Measurements from ENCODE around the gene H19.

The H19 gene

GRCh38 chr11:1982873-1983600 lies 14.6 kb downstream of the H19 start:
- DNase-seq (ENCODE audit: low spot score), result no peak

DNA sequence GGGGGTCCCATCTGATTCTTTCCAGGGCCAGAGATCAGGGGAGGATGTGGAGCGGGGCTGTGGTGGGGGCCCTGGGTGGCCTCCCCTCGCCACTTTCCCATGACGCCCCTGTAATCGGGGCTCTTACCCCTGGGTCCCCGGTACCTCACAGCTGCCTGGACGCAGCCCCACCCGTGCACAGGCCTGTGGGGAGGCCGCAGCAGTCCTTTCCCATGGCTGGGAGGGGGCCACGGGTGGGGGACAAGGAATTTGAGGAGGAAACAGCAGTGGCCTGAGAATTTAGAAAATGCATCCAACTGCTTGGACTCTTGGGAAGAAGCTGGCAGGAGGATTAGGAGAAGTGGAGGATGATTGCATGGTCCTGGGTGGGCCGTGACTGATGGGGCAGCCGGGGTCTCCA lies 18.0 kb downstream of the H19 start:
- no peak for DNase-seq (ENCODE audit: low spot score)

- no peak for DNase-seq (ENCODE audit: low spot score)
Observed at GRCh38 chr11:1978720-1979473, 18.7 kb downstream of the H19 start.

DNA sequence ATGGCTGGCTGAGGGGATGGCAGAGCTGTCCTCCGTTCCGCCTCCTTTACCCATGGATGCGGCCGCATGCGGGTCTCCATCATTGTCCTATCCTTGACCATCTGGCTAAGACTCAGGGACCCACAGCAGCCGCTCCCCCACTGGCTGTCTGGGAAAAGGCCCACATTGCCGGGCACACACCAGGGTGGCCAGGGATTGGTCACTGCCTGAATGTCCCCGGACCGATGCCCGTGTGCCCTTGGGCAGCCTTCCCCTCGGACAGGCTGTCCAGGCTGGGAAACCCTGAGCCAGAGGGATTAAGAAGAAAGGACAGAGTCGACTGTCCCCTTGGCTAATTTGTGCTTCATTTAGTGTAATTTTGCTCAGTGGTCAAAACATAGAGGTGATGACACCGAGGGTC lies 22.5 kb downstream of the H19 start:
- no peak for DNase-seq (ENCODE audit: low spot score)

- no peak for DNase-seq (ENCODE audit: low spot score)
Observed at GRCh38 chr11:1970956-1971355, 26.7 kb downstream of the H19 start.

- DNase-seq (ENCODE audit: low spot score), result no peak
Observed at GRCh38 chr11:1969776-1970175, 27.9 kb downstream of the H19 start.

DNA sequence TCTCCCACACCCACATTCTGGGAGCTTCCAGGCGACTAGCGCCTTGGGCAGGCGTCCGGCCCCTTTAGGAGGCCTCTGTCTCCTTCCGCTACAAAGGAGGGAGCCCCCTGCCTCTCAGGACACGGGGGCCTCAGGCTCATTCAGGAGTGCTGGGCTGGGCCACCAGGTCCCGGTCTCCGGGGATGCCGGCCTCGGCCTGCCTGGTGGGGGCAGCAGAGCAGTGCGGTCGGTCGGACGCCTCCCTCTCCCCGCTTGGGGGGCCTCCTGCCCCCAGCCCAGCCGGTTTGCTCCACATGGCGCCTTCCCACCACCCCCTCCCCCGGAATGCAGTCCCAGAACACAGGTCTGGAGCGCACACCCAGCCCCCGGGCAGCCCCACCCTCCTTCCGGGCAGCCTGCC lies 28.6 kb downstream of the H19 start:
- DNase-seq (ENCODE audit: low spot score), result no peak

- DNase-seq (ENCODE audit: low spot score), result no peak
Observed at GRCh38 chr11:1968454-1969002, 29.1 kb downstream of the H19 start.

DNA sequence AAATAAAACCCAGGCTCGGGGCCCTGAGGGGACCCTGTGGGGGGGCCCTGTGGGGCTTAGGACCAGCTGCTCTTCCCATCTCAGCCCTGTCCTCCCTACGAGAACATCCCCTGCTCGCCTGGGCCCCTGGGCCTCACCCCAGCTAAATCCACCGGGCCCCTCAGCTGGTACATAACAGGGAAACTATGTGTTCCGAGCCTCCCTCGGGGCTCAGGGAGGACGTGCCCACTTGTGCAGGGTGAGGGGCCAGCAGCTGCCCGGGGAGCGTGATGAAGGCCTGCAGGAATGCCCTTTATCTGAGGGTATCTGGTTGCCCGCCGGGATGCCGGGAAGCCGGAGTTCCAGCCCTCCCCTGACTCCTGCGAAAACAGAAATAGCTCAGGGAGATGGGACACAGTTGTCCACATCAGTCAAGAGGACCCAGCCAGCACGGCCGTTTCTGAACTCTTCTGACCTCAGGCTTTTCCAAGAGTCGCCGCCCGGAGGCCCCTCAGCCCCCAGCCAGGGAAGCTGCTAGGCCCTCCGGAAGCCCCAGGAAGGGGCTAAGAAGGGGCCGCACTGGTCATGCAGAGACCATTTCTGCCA lies 29.9 kb downstream of the H19 start:
- DNase-seq (ENCODE audit: low spot score), result no peak

DNA sequence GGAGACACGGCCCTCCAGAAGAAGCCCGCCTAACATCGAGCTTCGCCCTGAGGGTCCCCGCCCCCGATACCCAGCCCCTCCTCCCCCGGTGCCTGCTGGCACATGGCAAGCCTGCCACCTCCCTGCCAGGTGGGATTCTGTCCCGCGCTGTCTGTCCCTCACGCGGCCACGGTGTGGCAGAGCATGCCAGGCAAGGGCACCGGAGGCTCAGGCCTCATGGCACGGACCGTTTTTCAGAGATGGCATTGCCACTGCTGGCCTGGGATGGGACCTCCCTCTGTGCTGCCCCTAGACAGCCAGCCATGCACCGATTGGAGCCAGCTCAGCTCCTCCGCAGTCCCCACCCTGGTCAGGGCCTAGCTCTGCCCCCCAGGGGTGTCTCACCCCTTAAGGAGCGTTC lies 31.1 kb downstream of the H19 start:
- DNase-seq (ENCODE audit: low spot score), result no peak

DNA sequence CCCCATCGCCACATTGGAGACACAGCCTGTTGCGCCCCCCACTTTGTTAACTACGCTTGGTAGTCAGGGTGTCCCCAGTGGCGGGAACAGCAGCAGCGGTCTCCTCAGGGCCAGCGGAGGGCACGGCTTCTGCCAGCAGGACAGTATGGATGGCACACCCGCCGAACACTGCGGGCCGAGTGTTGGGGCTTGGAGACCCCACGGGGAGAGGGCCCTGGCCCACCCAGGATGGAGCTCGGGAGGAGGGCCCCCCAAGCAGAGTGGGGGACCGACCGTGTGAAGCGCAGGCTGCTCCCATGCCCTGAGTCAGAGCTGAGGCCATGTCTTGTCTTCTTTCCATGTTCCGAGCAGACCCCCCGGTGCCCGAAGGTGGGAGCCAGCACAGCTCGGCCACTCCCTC lies 32.7 kb downstream of the H19 start:
- no peak for DNase-seq (ENCODE audit: low spot score)

DNA sequence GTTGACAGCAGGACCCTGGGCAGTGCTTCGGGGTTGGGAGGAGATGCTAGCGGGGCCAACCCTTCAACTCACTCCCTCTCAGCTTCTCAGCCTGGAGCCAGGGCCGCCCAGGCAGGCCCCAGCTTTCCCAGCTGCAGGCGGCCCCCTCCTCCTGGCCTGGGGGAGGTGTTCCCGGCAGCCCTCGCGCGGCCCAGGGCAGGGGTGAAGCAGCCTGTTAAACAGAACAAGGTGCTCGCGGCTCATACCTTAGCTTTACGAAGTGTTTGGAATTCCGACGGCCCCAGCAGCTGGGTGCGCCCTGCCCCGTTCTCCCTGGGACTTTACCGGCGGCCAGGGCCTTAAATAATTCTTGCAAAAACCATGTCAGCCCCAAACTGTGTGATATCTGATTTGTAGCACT lies 33.3 kb downstream of the H19 start:
- no peak for DNase-seq (ENCODE audit: low spot score)

- DNase-seq (ENCODE audit: low spot score), result no peak
Observed at GRCh38 chr11:1963864-1964263, 33.8 kb downstream of the H19 start.

GRCh38 chr11:1959786-1960185 lies 37.9 kb downstream of the H19 start:
- no peak for DNase-seq (ENCODE audit: low spot score)

GRCh38 chr11:1958367-1958766 lies 39.3 kb downstream of the H19 start:
- no peak for DNase-seq (ENCODE audit: low spot score)

- no peak for DNase-seq (ENCODE audit: low spot score)
Observed at GRCh38 chr11:1953489-1954266, 44.0 kb downstream of the H19 start.

DNA sequence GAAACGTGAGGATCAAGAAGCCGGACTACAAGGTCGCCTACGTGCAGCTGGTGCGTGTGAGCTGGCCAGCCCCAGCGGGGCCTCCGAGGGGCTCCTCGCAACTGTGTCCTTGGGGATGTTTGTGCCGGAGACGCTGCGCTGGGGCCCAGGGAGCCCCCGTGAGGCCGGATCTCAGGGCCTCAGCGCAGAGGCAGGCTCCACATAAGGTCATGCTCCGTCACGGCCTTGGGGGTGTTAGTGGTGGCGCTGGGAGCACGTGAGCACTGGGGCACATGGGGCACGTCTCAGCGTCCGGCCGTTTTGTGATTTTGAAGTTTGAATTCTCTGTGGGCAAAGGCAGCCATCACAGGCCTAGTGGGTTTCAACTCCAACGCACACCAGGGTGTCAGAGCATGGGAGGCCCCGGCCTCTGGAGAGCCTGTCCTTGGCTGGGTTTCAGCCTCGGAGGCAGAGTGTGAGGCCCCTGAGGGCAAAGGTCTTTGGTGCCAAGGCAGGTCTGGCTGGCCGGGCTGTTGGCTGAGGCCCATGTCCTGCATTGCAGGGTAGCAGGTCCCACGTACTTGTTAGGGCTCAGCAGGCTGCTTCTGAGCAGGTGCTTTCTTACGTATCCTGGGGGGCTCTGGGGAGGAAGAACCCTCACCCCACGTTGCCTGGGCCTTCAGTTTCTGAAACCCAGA lies 44.7 kb downstream of the H19 start:
- no peak for DNase-seq (ENCODE audit: low spot score)

DNA sequence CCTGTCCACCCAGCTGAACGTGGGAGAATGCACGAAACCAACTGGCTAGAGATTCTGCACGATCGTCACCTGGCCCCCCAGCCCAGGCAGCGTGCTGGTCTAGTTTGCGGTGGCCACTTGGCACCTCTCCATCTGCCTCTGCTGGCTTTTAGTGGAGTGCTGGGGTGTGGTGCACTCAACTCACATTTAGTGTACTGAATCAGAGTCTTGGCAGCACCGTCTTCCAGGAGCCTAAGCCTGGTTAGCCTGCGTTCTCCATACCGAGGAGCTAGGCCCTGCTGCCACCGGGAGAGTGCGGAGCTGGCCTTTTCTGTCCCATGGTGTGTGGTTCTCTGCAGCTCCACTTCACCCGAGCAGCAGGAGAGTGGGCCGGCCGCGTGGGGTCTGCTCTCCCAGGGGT lies 47.7 kb downstream of the H19 start:
- no peak for DNase-seq (ENCODE audit: low spot score)

DNA sequence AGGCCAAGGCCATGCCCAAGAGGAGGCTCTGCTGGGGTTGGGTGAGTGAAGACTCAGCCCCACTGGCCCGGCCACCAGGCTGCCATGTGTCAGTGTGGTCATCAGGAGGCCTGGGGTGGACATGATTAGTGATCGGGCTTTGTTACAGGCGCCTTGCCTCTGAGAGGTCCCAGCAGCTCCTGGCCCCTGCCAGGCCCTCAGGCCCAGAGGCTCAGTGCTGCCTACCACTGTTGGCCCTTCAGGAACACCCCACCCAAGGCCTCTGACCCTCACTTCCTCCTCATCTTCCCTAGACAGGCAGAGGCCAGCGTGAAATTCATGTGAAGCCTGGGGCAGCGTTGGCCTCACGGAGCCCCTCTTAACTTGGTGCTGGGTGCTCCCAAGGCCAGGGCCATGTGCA lies 48.3 kb downstream of the H19 start:
- DNase-seq (ENCODE audit: low spot score), result no peak

GRCh38 chr11:1948389-1948788 lies 49.3 kb downstream of the H19 start:
- no peak for DNase-seq (ENCODE audit: low spot score)

- DNase-seq (ENCODE audit: low spot score), result no peak
Observed at GRCh38 chr11:1947592-1948237, 49.9 kb downstream of the H19 start.

Measured in SW480 (cell line).